Measurements from ENCODE around the gene PPP1CA.
"Not testable (repeated sequence)": the region's sequence is repeated elsewhere in the genome, so short reads cannot be mapped to it uniquely, and the experiment has no call there.

PPP1CA gene

DNA sequence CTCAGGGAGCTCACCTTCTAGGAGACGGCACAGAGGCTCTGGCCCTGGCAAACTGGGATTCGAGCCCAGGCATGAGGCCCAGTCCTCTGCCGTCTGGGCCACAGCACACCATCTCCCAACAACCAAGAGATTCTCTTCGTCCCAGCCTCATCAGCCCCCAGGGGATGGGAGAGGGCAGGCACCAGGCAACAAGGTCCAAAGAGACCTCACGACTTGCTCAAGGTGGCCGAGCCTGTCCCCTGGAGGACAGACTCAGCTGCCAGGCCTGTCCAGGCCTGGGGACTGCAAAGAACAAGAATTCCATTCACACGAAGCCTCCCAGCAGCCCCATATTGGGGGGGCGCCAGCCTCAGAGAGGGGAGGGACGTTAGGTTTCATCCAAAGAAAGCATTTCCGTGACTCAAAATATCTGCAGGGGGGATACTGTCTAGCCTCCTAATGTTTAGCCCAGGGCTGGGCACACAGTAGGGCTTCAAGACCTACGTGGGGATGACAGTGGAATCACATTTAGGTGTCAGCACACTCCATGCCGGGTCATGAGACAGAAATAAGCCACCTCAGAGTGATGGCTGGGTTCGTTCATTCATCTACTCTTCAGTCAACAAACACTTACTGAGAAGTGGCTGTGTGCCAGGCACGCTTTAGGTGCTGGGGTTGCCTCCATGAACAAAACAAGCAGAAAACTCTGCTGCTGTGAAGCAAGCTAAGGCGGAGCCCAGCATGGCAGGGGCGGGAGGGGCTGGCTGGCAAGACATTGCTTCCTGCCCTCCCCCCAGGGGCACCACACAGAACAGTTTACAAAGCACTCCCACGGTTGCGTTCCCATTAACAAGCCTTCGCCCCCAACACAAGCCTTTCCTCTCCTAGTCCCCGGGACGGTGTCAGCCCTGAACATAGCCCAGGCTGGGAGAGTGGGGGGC is 15.0 kb upstream of the PPP1CA start:
- peak in 1 of 2 experiments; percentile 62 for DNase-seq

- DNase-seq: peak in 1 of 2 experiments; percentile 41
These were observed 14.0 kb upstream of the PPP1CA start, which contains the start of gene CARNS1 for GRCh38 chr11:67415501-67416304. Gene CARNS1, plus strand, starts transcription at chr11:67415678. Its CDS starts 522 bp downstream, at chr11:67416200.

GRCh38 chr11:67413266-67413849 is 11.7 kb upstream of the PPP1CA start:
- peak in 1 of 2 experiments; percentile 25 for DNase-seq

DNA sequence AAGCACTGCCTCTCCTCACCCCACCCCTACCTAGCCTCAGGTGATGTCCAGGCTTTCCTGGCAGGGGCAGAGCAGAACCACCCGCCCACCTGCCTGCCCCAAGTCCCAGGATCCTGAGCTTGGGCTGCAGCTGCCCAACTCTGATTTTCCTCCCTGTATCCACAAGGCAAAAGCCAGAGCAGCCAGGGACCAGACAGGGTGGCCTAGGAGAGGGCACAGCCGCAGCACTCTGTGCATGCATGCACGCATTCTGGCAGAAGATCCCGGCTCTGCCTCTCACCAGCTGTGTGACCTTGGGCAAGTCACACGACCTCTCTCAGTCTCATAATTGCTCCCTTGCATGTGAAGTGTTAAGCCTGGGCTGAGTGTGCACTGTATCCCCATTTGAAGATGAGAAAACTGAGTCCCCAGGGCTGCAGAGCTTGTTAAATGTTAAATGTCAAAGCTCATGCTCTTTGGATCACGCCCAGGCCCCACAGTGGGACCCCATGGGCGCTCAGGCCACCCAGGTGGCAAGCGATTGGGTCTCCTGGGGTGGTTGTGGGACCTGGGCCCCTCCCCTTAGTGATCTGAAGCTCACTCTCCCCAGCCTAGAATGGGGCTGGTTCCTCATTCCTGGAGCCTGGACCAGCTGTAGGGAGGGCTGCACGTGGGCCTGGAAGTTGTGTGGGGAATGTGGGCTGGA is 11.0 kb upstream of the PPP1CA start:
- DNase-seq: peak in 1 of 2 experiments; percentile 24

DNA sequence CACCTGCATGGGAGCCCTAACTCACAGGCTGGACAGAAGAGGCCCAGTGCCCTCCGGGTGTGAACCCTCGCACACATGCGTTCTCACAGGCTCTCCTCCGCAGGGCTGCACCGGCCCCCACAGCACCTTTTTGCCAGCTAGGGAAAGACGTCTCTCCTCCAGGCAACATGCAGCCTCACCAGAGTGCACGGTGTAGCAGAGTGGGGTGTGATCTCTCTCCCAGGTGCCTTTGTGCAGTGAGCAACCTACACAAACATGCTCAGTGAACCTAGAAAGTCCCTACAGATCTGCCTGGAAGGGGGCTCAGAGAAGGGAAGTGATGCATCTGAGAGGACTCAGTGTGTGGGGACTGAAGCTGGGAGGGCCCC is 10.1 kb upstream of the PPP1CA start:
- peak in 1 of 2 experiments; percentile 33 for DNase-seq

- DNase-seq: no peak
These were observed 9.5 kb upstream of the PPP1CA start for GRCh38 chr11:67410984-67411784.

DNA sequence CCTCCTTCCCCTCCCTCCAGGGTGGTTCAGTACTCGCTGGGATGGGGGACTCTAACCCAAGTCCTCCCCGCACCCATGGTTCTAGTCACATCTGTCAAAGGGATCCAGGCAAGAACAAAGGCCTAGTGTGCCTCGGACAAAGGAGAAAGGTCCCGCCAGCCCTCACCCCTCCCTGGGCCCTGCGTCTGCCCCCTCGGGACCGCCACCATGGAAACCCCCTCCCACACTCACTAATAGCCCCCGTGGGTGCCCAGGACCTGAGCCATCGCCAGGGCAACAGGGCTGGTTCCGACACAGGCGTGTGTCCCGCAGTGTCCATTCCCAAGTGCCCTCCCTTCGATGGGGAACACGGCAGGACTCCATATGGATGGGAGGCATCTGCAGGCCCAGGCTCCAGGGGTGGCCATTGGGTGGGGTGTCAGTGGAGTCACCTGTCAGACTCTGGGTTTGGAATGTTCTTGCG is 8.7 kb upstream of the PPP1CA start:
- no peak for DNase-seq

DNA sequence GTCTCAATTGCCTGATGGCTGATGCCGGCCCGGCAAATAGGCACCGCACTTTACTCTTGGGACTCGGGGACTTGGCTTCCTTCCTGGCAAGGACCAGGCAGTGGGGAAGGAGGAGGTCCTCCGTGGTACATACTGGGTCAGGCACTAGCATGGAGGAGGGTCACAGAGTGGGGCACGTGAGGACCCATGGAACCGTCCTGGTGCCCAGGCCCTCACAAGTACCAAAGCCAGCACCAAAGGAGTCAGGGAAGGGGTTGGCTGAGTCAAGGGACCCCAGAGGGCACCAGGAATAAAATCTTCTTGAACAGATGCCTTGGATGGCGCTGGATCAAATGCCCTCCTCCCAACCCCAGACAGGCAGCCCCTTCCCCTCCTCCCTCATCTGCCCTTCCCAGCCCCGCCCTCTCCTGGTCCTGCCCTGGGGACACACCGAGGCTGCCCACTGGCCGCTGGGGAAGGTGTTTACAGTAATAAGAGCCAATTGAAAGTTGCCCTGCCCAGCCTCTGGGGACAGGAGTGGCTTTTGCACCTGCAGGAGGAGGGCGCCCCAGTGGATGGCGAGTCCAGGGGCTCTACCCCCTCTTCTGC is 8.2 kb upstream of the PPP1CA start:
- no peak for DNase-seq

- peak; percentile 76 to 81 for DNase-seq
These were observed 7.6 kb upstream of the PPP1CA start for GRCh38 chr11:67409261-67409666.

- peak in 1 of 2 experiments; percentile 57 for DNase-seq
These were observed 7.0 kb upstream of the PPP1CA start for GRCh38 chr11:67408437-67409200.

- DNase-seq: no peak
These were observed 6.1 kb upstream of the PPP1CA start for GRCh38 chr11:67407688-67408163.

- DNase-seq: peak; percentile 58 to 61
These were observed 5.5 kb upstream of the PPP1CA start for GRCh38 chr11:67406969-67407687.

- DNase-seq: no peak
These were observed 4.8 kb upstream of the PPP1CA start for GRCh38 chr11:67406420-67406968.

DNA sequence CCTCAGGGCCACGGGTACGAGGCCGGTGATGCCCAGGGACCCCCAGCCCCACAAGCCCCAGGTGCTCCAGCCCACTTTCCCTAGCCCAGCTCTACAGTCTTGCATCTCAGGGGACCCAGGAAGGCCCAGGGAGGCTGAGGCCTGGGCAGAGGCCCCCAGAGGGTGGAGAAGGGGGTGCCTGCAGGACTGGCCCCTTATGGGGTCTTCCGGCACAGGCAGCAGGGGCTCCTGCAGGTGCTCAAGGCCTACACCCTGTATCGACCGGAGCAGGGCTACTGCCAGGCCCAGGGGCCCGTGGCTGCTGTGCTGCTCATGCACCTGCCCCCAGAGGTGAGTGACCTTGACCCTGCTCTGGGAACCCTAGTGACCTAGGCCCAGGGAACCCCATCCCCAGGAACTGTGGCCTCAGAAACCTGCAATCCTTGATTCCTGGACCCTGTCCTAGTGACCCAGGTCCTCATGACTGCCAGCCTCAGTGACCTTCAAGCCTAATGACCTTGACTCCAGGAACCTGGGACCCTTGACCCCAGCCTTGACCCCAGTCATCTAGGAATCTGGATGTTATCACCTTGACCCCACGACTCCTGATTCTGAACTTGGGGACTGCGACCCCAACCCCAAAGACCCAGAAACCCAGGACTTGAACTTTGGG is 4.2 kb upstream of the PPP1CA start:
- DNase-seq: no peak

- DNase-seq: peak in 1 of 2 experiments; percentile 57
These were observed 3.5 kb upstream of the PPP1CA start for GRCh38 chr11:67405196-67405567.

DNA sequence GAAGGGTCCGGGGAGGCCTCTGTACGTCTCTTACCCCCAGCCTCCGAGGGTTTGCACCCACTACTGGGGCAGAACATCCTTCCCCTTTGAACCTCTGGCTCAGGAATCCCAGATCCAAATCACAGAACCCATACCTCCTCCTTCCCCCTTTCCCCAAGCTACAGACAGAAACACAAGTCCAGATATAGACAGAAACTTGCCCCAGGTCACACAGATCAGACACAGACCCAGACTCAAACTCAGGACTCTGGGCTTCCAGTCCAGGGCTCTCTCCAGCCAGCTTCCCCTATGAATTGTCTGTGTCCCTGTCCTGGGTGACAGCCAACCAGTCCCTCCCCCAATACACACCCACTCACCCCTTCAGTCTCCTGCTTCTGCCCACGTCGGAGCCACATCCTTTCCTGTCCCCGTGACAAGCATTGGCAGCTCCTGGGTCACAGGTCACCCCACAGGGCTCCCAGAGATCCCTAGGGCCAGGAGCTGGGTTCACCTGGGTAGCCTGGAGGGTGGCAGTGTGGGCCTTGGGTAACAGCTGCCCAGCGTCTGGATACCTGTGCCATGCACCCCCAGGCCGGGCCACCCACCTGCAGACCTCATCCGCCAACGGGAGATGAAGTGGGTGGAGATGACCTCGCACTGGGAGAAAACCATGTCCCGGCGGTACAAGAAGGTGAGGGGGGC is 3.0 kb upstream of the PPP1CA start:
- DNase-seq: peak; percentile 72 to 77

- DNase-seq: not testable (repeated sequence)
These were observed 1.4 kb upstream of the PPP1CA start for GRCh38 chr11:67403085-67403484.

Data from activated T-cell treated with anti-CD3 and anti-CD28 coated beads, Interleukin-2, amount 50 U/mL, for 48 hours (primary cell).